T-cell (primary cell): ENCODE data around the gene C9orf50. TPM values are rescaled to one million over a fixed set of nuclear protein-coding genes. Genes with fewer than 3 reads are reported as not detected.

Experiments
- ATAC-seq, 4 experiments: fragments of 200-7000 bp in 3 of 4; fragments of 150-1000 bp in 1 of 4; cut with Tn5 transposase; replicated peaks in 1 of 4; 1 replicate in 3 of 4; 2 replicates in 1 of 4; pipeline ENCODE4 v1.10.0; 2021; ENCODE audit warnings: moderate library complexity in 3 of 4, mild to moderate bottlenecking in 2 of 4, moderate number of reproducible peaks in 1 of 4
- CTCF ChIA-PET, 2 donors: fragments of 300-600 bp; sonication (Branson Sonifier 250); formaldehyde crosslinking; loops; one replicate each; lab custom pipeline; 2022; ENCODE audit warnings: antibody characterized with exemption in 2 of 2; lab: Charles Lee
- POLR2A ChIA-PET, 2 donors: fragments of 300-600 bp; sonication (Branson Sonifier 250); formaldehyde crosslinking; loops; one replicate each; lab custom pipeline; 2022; ENCODE audit warnings: antibody characterized with exemption in 2 of 2; lab: Charles Lee
- DNase-seq, 35 experiments: peaks; one replicate each; pipeline versions ENCODE4 v3.0.0 to v3.0.0-alpha.2; 2013 to 2023
- H3K27ac ChIP-seq: one replicate; pipeline ENCODE4 v1.5.1; 2013; ENCODE audit warnings: low read length
- H3K27me3 ChIP-seq, 2 experiments: replicated peaks in 1 of 2; 1 replicate in 1 of 2; 2 replicates in 1 of 2; pipeline versions ENCODE4 v1.6.1 to v1.7.0; 2013; ENCODE audit warnings: low read length in 1 of 2, mixed read lengths in 1 of 2; ENCODE audit not compliant: control insufficient read depth in 2 of 2, insufficient read depth in 2 of 2; ENCODE audit errors: extremely low read depth in 1 of 2
- H3K36me3 ChIP-seq, 2 donors: 1 replicate in 1 of 2; 2 replicates in 1 of 2; pipeline versions ENCODE4 v1.6.1 to v1.7.0; 2013; ENCODE audit warnings: low read length in 1 of 2; ENCODE audit not compliant: control insufficient read depth in 2 of 2, insufficient read depth in 1 of 2; ENCODE audit errors: extremely low read depth in 1 of 2
- H3K4me1 ChIP-seq, 2 experiments: 1 replicate in 1 of 2; 2 replicates in 1 of 2; pipeline versions ENCODE4 v1.6.1 to v1.7.0; 2013; ENCODE audit warnings: low read length in 2 of 2, mixed read lengths in 1 of 2; ENCODE audit not compliant: insufficient read depth in 2 of 2, control insufficient read depth in 1 of 2; ENCODE audit errors: extremely low read depth in 1 of 2
- H3K4me3 ChIP-seq, 2 donors: 1 replicate in 1 of 2; 2 replicates in 1 of 2; pipeline versions ENCODE4 v1.5.1 to v1.7.0; 2013; ENCODE audit warnings: mild to moderate bottlenecking in 2 of 2, low read length in 1 of 2, moderate library complexity in 1 of 2; ENCODE audit not compliant: control insufficient read depth in 1 of 2; ENCODE audit errors: extremely low read depth in 1 of 2
- H3K9me3 ChIP-seq: 2 replicates; pipeline ENCODE4 v1.7.0; 2013
- H3K27ac Mint-ChIP-seq, 2 donors: one replicate each; pipeline ENCODE4 v1.8.0; 2020 to 2021; ENCODE audit warnings: mild to moderate bottlenecking in 2 of 2, mixed read lengths in 2 of 2
- H3K27me3 Mint-ChIP-seq, 2 donors: one replicate each; pipeline ENCODE4 v1.8.0; 2021 to 2022; ENCODE audit warnings: mixed read lengths in 2 of 2
- H3K36me3 Mint-ChIP-seq: one replicate; pipeline ENCODE4 v1.8.0; 2021; ENCODE audit warnings: mixed read lengths
- H3K4me1 Mint-ChIP-seq, 3 donors: one replicate each; pipeline ENCODE4 v1.8.0; 2020 to 2022; ENCODE audit warnings: mixed read lengths in 3 of 3, mild to moderate bottlenecking in 1 of 3
- H3K4me3 Mint-ChIP-seq, 3 donors: one replicate each; pipeline ENCODE4 v1.8.0; 2020 to 2022; ENCODE audit warnings: mild to moderate bottlenecking in 3 of 3, mixed read lengths in 3 of 3, moderate library complexity in 3 of 3
- H3K9me3 Mint-ChIP-seq, 3 donors: one replicate each; pipeline ENCODE4 v1.8.0; 2020 to 2022; ENCODE audit warnings: mixed read lengths in 3 of 3
- WGBS: methylation state at CpG from one replicate; pipeline ENCODE4 v1.1.5; 2013; ENCODE audit warnings: missing lambda C conversion rate; ENCODE audit not compliant: insufficient coverage; 5-methylcytosine and 5-hydroxymethylcytosine counted together
- total RNA-seq, 35 experiments: library from RNA in 6 of 35; stranded (reverse) in 6 of 35; fragments of 120-200 nt in 1 of 35; gene quantifications; one replicate each; pipeline versions ENCODE4 v1.2.1 to v1.2.4 and lab custom pipeline; 2013 to 2026

C9orf50 gene
- total RNA-seq, 5 donors from 2014 or later (not counting 1 experiment from before 2014, with no cell fraction given) = not detected

DNA sequence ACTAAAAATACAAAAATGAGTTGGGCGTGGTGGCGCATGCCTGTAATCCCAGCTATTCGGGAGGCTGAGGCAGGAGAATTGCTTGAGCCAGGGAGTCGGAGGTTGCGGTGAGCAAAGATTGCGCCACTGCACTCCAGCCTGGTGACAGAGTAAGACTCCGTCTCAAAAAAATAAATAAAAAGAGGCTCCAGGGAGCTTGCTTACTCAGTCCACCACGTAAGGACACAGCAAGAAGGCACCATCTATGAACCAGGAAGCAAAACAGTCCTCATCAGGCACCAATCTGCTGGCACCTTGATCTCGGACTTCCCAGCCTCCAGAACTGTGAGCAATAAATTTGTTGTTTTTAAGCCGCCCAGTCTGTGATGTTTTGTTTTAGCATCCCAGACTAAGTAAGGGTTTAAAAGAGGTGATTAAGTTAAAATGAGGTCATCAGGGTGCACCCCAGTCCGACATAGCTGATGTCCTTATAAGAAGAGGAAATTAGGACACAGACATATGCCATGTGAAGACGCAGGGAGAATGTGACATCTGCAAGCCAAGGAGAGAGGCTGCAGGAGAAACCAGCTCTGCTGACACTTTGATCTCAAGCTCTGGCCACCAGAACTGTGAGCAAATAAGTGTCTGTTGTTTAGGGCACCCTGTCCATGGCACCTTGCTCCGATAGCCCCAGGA, 45.9 kb downstream of the C9orf50 start:
- peaks cover 10 to 14% of the 10 kb centered on the region in 2 donors for H3K27me3 Mint-ChIP-seq
- POLR2A ChIA-PET = interaction anchor here in 1 of 2 donors (0.6 kb wide), 1 partner anchor 19 kb away, joined by 3 read pairs; no protein-coding TSS in a partner anchor

DNA sequence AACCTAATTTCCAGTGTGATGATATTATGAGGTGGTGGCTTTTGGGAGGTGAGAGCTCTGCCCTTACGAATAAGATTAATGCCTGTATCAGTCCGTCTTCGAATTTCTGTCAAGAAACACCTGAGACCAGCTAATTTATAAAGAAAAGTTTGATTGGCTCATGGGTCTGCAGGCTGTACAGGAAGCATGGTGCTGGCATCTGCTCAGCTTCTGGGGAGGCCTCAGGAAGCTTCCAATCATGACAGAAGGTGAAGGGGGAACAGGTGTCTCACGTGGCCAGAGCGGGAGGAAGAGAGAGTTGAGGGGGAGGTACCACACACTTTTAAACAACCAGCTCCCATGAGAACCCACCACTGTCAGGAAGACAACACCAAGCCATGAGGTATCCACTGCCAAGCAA, 46.9 kb downstream of the C9orf50 start:
- Histone ChIP-seq H3K36me3 (no peaks in the 10 kb centered on the region), H3K4me3 (no peak overlapping the region), H3K9me3 (no peaks in the 10 kb centered on the region), H3K27ac (no peak overlapping the region), H3K27me3 (peaks cover 0 to 39% of the 10 kb centered on the region in 2 experiments), H3K4me1 (peaks cover 0 to 17% of the 10 kb centered on the region in 2 experiments)
- H3K4me3 Mint-ChIP-seq = no peak overlapping the region
- H3K9me3 Mint-ChIP-seq = no peaks in the 10 kb centered on the region
- H3K27ac Mint-ChIP-seq = no peak overlapping the region
- no peaks in the 10 kb centered on the region for H3K36me3 Mint-ChIP-seq
- H3K4me1 Mint-ChIP-seq = peaks cover 9 to 16% (median 10%) of the 10 kb centered on the region in 3 donors
- ChIA-PET POLR2A (no interaction called here), CTCF (no interaction called here)
- 96% methylated on average over 3 of the region's 5 CpGs for WGBS
- DNase-seq (no peak), ATAC-seq (no peak)
- H3K27me3 Mint-ChIP-seq = peaks cover 18 to 23% of the 10 kb centered on the region in 2 donors

More for the DNA sequence above, 45.9 kb downstream of the C9orf50 start:
- peaks cover 10 to 19% (median 13%) of the 10 kb centered on the region in 3 donors for H3K4me1 Mint-ChIP-seq
- Histone ChIP-seq H3K4me3 (no peak overlapping the region), H3K9me3 (no peaks in the 10 kb centered on the region), H3K4me1 (peaks cover 6 to 17% of the 10 kb centered on the region in 2 experiments), H3K27me3 (peaks cover 0 to 29% of the 10 kb centered on the region in 2 experiments), H3K27ac (no peak overlapping the region), H3K36me3 (no peaks in the 10 kb centered on the region)
- no peak for ATAC-seq
- H3K9me3 Mint-ChIP-seq = no peaks in the 10 kb centered on the region
- H3K4me3 Mint-ChIP-seq = no peak overlapping the region
- no peaks in the 10 kb centered on the region for H3K36me3 Mint-ChIP-seq
- CTCF ChIA-PET = interaction anchor here in 1 of 2 donors (0.5 kb wide), 1 partner anchor 152 kb away, joined by 3 read pairs; no protein-coding TSS in a partner anchor
- WGBS = 93% methylated on average over 9 of the region's 13 CpGs
- no peak for DNase-seq
- H3K27ac Mint-ChIP-seq = no peak overlapping the region

DNA sequence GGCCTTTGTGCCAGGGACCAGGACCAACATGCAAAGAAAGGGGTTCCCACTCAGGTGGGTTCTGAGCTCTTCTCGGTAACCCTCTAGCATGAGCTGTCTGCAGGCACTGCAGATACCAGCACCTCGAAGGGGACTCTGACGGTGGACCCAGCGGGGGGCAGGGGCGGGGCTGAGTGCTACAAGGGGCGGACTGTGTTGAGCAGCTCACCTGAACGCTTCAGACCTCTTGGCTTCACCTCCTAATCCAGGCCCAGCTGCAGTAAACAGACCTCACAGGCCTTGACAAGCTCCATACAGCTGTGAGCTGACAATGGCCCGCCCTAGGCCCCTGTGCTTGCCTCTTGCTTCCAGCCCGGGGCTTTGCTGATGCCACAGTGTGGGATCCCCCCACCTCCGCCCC, 48.4 kb downstream of the C9orf50 start:
- Mint-ChIP-seq H3K27me3 (peaks cover 24 to 30% of the 10 kb centered on the region in 2 donors), H3K4me1 (peaks cover 13 to 15% (median 14%) of the 10 kb centered on the region in 3 donors), H3K27ac (no peak overlapping the region), H3K4me3 (no peak overlapping the region), H3K9me3 (no peaks in the 10 kb centered on the region), H3K36me3 (no peaks in the 10 kb centered on the region)
- Histone ChIP-seq H3K9me3 (no peaks in the 10 kb centered on the region), H3K36me3 (no peaks in the 10 kb centered on the region), H3K27ac (no peak overlapping the region), H3K27me3 (peaks cover 0 to 49% of the 10 kb centered on the region in 2 experiments), H3K4me3 (no peak overlapping the region), H3K4me1 (peaks cover 0 to 25% of the 10 kb centered on the region in 2 experiments)
- CTCF ChIA-PET = no interaction called here
- POLR2A ChIA-PET = no interaction called here
- WGBS = 82% methylated on average over 10 of the region's 10 CpGs
- ATAC-seq (no peak), DNase-seq (no peak)

DNA sequence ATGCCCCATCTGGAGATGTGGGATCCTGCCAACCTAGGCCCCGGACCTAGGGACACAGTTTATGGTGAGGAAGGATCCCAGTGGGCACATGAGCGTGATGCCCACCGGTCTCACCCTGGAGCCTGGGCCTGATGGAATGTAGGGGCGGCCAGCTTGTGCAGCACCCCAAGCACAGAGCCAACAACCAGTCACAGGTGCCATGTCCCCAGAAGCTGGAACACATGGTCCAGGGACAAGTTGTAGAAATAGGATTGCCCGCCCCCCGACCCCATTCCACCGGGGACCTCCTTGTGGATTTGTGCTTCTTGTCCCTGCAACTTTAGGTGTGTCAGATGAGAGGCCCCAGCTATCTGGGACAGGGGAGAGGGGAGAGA, 48.9 kb downstream of the C9orf50 start:
- Histone ChIP-seq H3K4me3 (no peak overlapping the region), H3K27ac (no peak overlapping the region), H3K4me1 (peaks cover 0 to 25% of the 10 kb centered on the region in 2 experiments), H3K36me3 (no peaks in the 10 kb centered on the region), H3K9me3 (no peaks in the 10 kb centered on the region), H3K27me3 (peaks cover 0 to 50% of the 10 kb centered on the region in 2 experiments)
- DNase-seq (no peak), ATAC-seq (no peak)
- WGBS = 100% methylated on average over 4 of the region's 7 CpGs
- ChIA-PET POLR2A (no interaction called here), CTCF (interaction anchor here in 1 of 2 donors (0.6 kb wide), 1 partner anchor 127 kb away, joined by 8 read pairs; no protein-coding TSS in a partner anchor)
- Mint-ChIP-seq H3K27ac (no peak overlapping the region), H3K27me3 (peaks cover 26 to 33% of the 10 kb centered on the region in 2 donors), H3K4me3 (no peak overlapping the region), H3K4me1 (peaks cover 11 to 15% (median 13%) of the 10 kb centered on the region in 3 donors), H3K36me3 (no peaks in the 10 kb centered on the region), H3K9me3 (no peaks in the 10 kb centered on the region)

DNA sequence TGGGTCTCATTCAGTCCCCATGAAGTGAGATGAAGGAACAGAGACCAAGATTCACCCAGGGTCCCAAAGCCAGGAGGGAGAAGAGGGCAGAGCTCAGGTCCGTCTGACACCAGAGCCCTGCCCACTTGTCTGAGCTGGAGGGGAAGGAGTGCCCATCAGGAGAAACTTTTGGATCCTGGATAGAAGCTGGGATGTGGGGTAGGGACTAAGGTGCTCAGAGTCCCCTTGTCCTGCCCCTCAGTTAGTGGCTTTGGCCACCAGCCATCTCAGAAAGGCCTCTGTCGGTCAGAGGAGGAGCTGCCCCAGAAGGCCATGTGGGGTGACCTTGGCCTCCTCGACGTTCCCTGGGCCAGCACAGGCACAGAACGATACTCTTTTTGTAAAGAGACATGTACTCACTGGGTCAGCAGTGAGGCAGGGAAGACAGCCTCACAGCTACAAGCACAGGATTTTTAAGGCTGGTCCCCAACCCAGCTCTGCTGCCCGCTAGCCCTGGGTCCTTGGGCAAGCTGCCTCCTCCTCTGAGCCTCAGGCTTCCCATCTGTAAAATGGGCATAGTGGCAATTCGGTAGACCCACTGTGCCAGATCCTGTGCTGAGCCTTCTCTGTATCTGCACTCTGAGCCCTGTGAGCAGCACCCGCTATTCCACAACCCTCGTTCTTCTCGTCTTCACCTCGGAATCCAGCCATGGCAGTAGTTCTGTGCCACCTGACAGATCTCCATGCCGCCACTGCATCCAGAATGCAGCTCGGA, 49.4 kb downstream of the C9orf50 start:
- peak overlapping the region in 1 of 2 donors; percentile 39 for H3K27ac Mint-ChIP-seq

More for the DNA sequence above, 49.4 kb downstream of the C9orf50 start:
- CTCF ChIA-PET = interaction anchor here in 1 of 2 donors (0.6 kb wide), 1 partner anchor 126 kb away, joined by 8 read pairs; no protein-coding TSS in a partner anchor
- POLR2A ChIA-PET = no interaction called here
- H3K9me3 Mint-ChIP-seq = no peaks in the 10 kb centered on the region
- no peak overlapping the region for H3K4me3 ChIP-seq
- H3K4me1 ChIP-seq = peaks cover 0 to 21% of the 10 kb centered on the region in 2 experiments
- H3K36me3 ChIP-seq = no peaks in the 10 kb centered on the region
- H3K4me3 Mint-ChIP-seq = no peak overlapping the region
- peaks cover 8 to 15% (median 13%) of the 10 kb centered on the region in 3 donors for H3K4me1 Mint-ChIP-seq
- no peaks in the 10 kb centered on the region for H3K9me3 ChIP-seq
- WGBS = 85% methylated on average over 11 of the region's 13 CpGs
- peaks cover 28 to 35% of the 10 kb centered on the region in 2 donors for H3K27me3 Mint-ChIP-seq
- peaks cover 0 to 53% of the 10 kb centered on the region in 2 experiments for H3K27me3 ChIP-seq
- no peaks in the 10 kb centered on the region for H3K36me3 Mint-ChIP-seq
- no peak for ATAC-seq
- DNase-seq = no peak
- no peak overlapping the region for H3K27ac ChIP-seq
